Smooth muscle cell of the brain vasculature (primary cell): ENCODE measurements around the gene NME7.
A peak's percentile ranks its signal among the peaks of the same experiment; 100 is the strongest.
"Not testable (repeated sequence)": the region's sequence is repeated elsewhere in the genome, so short reads cannot be mapped to it uniquely, and the experiment has no call there.

Experiments
- DNase-seq: peaks from one replicate; pipeline ENCODE4 v3.0.0-alpha.2; 2012; ENCODE audit warnings: low read depth, low spot score

NME7 gene, protein sequence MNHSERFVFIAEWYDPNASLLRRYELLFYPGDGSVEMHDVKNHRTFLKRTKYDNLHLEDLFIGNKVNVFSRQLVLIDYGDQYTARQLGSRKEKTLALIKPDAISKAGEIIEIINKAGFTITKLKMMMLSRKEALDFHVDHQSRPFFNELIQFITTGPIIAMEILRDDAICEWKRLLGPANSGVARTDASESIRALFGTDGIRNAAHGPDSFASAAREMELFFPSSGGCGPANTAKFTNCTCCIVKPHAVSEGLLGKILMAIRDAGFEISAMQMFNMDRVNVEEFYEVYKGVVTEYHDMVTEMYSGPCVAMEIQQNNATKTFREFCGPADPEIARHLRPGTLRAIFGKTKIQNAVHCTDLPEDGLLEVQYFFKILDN

GRCh38 chr1:169367686-169368405 lies at the start of gene NME7, which contains the start of gene BLZF1:
TSS of gene NME7 (minus strand) at chr1:169367797. CDS start at chr1:169367710, 87 bp downstream.
TSS of gene BLZF1 (plus strand) at chr1:169368195. CDS start at chr1:169369523, 1,328 bp downstream.
- DNase-seq, result peak; percentile 89

- no peak for DNase-seq
Observed at GRCh38 chr1:169414952-169415351, 47.4 kb upstream of the NME7 start.

DNA sequence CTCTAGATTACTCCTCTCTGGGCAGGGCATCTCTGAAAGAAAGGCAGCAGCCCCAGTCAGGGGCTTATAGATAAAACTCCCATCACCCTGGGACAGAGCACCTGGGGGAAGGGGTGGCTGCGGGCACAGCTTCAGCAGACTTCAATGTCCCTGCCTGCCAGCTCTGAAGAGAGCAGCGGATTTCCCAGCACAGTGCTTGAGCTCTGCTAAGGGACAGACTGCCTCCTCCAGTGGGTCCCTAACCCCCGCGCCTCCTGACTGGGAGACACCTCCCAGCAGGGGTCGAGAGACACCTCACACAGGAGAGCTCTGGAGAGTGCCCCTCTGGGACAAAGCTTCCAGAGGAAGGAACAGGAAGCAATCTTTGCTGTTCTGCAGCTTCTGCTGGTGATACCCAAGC lies 40.7 kb upstream of the NME7 start:
- DNase-seq, result not testable (repeated sequence)

- DNase-seq, result not testable (repeated sequence)
Observed at GRCh38 chr1:169402578-169402977, 35.0 kb upstream of the NME7 start.

DNA sequence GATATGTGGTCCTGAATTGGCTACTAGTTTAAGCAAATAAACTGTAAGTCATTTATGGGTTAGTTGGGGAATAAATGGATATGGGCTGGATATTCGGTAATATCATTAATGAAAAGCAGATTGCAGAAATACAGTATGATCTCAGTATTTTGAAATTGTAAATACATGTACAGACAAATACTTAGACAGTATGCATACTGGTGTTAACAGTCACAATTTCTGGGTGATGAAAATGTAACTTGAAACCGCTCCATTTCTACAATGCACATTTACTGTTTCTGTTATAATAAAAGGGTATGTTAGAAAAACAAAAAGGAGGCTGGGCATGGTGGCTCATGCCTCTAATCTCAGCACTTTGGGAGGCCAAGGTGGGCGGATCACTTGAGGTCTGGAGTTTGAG lies 28.4 kb upstream of the NME7 start:
- no peak for DNase-seq

DNA sequence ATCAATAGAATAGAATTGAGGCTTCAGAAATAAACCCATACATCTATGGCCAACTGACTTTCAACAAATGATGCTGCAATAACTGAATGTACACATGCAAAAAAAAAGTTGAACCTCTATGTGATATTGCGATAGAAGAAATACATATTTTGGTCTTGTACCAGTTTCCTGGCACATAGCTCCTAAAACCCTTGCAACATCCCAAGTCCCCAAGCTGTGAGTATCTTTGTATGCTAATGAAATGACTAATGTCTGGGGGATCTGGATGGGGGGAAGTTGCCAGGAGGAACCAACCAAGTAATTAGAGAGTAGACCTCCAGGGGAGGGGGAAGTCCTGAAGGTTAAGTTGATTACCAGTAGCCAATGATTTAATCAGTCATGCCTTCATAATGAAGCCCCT lies 24.8 kb upstream of the NME7 start:
- no peak for DNase-seq

GRCh38 chr1:169390303-169390702 lies 22.7 kb upstream of the NME7 start:
- no peak for DNase-seq

GRCh38 chr1:169387399-169387798 lies 19.8 kb upstream of the NME7 start:
- DNase-seq, result no peak

- DNase-seq, result no peak
Observed at GRCh38 chr1:169383449-169383848, 15.9 kb upstream of the NME7 start.

DNA sequence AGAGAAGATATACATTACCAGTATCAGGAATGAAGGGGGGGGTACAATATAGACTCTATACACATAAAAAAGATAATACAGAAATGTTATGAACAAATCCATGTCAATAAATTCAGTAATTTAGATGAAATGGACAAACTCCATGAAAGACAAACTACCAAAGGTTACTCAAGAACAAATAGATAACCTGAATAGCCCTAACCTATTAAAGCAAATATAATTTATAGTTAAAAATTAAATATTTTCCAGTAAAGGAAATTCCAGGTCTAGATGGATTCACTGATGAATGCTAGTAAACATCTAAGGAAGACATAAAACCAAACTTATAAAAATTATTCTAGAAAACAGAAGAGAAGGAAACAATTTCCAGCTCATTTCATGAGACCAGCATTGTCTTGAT lies 13.6 kb upstream of the NME7 start:
- no peak for DNase-seq

GRCh38 chr1:169371404-169371803 lies 3.8 kb upstream of the NME7 start:
- DNase-seq, result no peak

- DNase-seq, result no peak
Observed at GRCh38 chr1:169368406-169368769, 791 bp upstream of the NME7 start.

DNA sequence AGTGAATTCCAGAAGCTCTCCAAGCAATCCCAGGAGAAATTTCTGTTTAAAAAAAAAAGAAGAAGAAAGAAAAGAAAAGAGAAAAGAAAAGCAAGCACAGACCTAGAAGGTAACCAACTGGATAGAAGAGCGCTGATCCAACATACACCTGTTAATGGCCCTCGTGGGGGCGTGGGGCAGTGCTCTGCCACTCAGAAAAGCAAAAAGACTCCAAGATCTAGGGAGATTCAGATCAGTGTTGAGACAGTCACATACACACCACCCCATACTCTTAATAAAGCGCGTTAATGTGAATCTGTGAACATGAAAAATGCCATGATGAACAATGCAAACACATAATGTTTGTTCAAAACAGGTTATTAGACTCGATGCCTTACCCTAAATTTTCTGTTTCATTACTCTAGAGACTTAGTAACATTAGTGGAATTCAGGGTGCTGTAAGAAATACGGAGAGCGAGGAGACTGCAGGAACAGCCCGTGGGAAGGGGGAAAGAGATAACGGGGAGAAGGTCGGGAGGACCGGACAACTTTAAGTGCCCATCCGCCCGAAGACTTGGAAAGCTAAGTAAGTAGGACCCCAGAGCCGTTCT lies 406 bp downstream of the NME7 start:
- no peak for DNase-seq

- no peak for DNase-seq
Observed at GRCh38 chr1:169364948-169365347, 2.6 kb downstream of the NME7 start.

DNA sequence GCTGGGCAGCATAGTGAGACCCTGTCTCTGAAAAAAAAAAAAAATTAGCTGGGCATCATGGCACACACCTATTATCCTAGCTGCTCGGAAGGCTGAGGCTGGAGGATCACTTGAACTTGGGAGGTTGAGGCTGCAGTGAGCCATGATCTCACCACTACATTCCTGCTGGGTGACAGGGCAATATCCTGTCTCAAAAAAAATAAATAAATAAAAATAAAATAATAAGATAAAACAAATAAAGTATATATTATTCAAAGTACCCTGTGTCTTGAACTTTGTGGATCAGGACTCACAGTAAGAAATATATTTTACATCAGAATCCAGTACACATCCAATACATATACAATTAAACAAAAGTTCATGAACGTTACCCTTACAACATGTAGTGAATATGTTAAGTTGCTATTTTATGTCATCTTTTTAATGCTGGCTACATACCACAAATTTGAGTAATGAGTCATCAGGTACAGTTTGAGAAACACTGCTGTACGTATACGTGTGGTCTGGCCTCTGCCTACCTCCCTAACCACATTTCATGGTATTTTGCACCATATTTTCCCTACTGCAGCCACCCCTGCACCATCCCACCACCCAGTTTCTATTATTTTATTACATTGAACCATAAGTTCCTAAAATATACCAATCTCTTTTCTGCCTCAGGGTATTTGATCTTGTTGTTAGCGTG lies 4.4 kb downstream of the NME7 start:
- DNase-seq, result peak; percentile 7

DNA sequence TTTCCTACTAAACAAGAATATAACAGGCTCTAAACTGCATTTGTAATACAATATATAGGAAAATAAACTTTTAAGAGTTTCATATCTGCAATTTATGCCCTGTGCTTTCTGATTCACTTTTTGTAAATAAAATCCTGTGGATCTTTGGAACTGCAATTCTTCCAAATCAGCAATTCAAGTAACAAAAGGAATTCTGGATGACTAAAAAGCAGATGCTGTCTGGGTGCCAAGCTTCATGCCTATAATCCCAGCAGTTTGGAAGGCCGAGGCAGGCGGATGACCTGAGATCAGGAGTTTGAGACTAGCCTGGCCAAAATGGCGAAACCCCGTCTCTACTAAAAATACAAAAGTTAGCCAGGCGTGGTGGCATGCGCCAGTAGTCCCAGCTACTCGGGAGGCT lies 6.3 kb downstream of the NME7 start:
- DNase-seq, result no peak

DNA sequence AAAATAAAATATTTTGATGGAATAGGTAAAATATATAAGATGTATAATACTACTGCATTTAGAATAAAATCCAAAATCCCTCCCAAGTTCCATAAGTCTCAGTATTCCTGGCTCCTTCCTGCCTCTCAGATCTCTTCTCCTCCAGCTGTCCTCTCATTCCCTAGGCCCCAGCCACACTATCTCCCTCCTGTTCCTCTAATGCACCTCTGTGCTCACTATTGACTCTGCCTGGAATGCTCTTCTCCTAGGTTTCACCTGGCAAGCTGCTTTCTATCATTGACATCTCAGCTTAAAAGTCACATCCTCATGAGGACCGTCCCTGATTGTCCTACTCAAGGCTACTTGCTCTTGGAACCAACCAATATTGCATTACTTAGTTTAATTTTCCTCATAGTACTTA lies 7.2 kb downstream of the NME7 start:
- no peak for DNase-seq

DNA sequence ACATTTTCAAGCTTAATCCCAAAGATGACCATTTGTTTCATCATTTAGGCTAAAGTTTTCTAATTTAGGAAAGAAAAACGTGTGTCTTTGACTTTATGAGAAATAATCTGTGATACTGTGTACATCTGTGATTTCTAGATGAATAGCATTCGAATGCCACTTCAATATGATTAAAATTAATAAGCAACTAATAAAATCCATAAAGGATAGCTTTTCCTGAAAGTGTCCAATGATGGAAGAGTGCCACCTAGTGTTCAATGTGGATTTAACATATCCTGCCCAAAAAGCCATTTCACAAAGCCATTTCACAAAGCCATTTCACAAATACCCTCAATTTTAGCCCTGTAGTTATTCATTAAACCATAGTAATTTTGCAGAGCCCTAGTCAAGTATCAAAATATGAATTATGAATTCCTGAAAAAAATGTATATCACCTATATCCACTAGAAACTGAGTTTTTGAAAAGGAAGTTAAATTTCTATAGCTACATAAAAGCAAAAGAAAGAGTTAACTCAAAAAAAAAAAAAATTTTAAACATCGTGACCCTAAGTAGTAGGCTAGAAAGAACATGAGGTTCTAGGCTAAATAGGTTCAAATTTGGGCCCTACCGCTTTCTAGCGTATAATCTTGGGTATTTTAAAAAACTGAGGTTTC lies 19.1 kb downstream of the NME7 start:
- DNase-seq, result peak; percentile 51

GRCh38 chr1:169347688-169348382 lies 19.8 kb downstream of the NME7 start:
- no peak for DNase-seq

GRCh38 chr1:169346036-169346589 lies 21.5 kb downstream of the NME7 start:
- DNase-seq, result no peak

GRCh38 chr1:169345511-169345910 lies 22.1 kb downstream of the NME7 start:
- DNase-seq, result no peak
